Right kidney (tissue), 1 donor: ENCODE results near the gene CLCN2.

Experiments used
- DNase-seq: peaks from one replicate; pipeline ENCODE4 v3.0.0-alpha.2; 2016

CLCN2 gene

GRCh38 chr3:184325715-184326369 is 35.6 kb downstream of the CLCN2 start:
- DNase-seq: no peak

DNA sequence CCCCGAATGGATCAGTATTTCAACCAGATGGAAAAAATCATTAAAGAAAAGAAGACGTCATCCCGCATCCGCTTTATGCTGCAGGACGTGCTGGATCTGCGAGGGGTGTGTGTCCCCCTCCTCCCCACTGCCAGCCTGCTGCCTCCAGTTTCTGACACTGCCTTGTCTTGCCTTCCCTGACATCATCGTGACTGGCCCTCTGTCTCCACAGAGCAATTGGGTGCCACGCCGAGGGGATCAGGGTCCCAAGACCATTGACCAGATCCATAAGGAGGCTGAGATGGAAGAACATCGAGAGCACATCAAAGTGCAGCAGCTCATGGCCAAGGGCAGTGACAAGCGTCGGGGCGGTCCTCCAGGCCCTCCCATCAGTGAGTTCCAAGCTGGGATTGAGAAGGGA is 36.1 kb downstream of the CLCN2 start:
- DNase-seq: no peak

DNA sequence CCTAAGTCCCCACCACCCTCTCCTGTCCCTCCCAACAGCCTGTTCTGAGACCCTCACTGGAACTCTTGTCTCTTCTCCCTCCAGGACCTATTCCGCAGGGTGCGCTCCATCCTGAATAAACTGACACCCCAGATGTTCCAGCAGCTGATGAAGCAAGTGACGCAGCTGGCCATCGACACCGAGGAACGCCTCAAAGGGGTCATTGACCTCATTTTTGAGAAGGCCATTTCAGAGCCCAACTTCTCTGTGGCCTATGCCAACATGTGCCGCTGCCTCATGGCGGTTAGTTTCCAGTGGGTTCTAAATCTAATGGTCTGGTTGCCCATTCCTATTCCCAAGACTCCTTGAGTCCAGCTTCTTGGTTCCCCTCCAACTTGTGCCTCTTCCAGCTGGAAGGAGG is 37.7 kb downstream of the CLCN2 start:
- no peak for DNase-seq

- no peak for DNase-seq
These were observed 38.5 kb downstream of the CLCN2 start for GRCh38 chr3:184322731-184323487.

GRCh38 chr3:184321666-184322065 is 39.7 kb downstream of the CLCN2 start:
- no peak for DNase-seq

- DNase-seq: no peak
These were observed 41.3 kb downstream of the CLCN2 start for GRCh38 chr3:184320104-184320445.

DNA sequence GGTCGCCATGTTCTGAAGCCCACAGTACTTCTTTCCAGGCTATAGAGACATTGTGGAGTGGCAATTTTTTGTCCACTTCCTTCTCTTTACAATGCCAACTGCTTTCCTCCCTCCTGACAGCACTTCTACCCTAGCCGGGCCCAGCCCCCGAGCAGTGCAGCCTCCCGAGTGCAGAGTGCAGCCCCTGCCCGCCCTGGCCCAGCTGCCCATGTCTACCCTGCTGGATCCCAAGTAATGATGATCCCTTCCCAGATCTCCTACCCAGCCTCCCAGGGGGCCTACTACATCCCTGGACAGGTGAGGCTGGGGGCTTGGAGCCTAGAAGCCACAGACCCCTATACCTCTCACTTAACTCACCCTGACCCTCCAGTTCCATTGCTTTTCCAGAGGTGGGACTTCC is 44.2 kb downstream of the CLCN2 start:
- DNase-seq: no peak

GRCh38 chr3:184316792-184317191 is 44.6 kb downstream of the CLCN2 start:
- DNase-seq: no peak

- no peak for DNase-seq
These were observed 45.3 kb downstream of the CLCN2 start for GRCh38 chr3:184315871-184316661.

DNA sequence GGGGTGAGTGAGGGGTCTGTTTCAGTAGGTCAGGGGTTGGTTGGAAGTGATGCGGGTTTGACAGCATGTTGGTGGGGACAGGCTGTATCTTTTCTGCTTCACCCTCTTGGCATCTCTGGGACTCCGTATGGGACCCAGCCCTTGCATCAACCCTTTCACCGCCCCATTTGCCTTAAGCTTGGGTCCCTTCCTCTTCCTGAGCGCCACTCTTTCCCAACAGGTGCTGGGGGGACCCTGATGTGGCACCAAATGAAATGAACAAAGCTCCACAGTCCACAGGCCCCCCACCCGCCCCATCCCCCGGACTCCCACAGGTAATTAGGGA is 45.9 kb downstream of the CLCN2 start:
- DNase-seq: no peak

DNA sequence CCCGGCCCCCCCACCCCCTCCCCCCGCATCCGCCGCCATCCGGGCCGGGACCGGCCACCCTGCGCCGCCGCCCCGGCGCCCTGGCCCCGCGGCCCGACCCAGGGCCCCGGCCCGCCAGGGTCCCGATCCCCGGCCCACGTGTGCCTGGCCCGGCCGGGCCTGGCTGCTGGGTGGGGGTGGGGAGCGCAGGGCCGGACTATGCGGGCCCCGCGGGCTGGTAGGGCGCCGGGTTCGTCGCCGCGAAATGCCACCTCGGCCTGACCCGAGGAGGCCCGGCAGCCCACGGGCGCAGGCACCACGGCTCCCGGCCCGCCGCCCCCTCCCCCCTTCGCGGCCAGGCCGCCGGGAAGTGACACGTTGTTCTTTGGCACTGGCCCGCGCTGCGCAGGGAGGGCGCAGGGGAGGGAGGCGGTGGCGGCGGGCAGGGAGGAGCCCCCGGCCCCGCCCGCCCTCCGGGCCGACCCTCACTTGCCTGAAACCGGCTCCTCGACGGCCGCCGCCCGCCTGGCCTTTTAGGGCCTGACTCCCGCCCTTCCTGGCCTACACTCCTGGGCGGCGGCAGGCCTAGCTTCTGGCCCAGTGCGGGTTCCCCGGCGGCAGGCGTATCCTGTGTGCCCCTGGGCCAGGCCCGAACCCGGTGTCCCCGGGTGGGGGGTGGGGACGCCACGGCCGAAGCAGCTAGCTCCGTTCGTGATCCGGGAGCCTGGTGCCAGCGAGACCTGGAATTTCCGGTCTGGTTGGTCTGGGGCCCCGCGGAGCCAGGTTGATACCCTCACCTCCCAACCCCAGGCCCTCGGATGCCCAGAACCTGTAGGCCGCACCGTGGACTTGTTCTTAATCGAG is 46.5 kb downstream of the CLCN2 start:
- DNase-seq: peak; percentile 73

DNA sequence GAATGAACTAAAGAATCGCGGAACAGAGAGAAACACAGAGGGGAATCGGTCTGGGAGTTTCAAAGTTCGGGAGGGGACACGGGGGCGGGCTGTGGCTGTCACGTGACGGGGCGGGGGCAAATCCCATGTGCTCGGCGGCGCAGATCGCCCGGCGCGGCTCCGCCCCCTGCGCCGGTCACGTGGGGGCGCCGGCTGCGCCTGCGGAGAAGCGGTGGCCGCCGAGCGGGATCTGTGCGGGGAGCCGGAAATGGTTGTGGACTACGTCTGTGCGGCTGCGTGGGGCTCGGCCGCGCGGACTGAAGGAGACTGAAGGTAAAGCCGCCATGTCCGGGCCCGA is 47.1 kb downstream of the CLCN2 start, which contains the start of gene EIF4G1:
EIF4G1 (plus strand) TSS at position 244 of the 337 bp plus-strand sequence. CDS start 1,191 bp downstream, outside the sequence.
- peak; percentile 78 for DNase-seq

- no peak for DNase-seq
These were observed 49.8 kb downstream of the CLCN2 start for GRCh38 chr3:184311633-184312032.

DNA sequence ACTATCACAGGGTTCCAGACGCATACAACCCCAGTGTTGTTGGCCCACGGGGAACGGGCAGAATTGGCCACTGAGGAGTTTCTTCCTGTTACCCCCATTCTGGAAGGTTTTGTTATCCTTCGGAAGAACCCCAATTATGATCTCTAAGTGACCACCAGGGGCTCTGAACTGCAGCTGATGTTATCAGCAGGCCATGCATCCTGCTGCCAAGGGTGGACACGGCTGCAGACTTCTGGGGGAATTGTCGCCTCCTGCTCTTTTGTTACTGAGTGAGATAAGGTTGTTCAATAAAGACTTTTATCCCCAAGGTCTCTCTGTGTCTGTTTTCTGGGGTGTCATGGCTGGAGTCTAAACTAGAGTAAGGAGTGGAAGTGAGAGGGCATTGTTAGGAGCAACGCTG is 52.7 kb downstream of the CLCN2 start:
- DNase-seq: no peak

GRCh38 chr3:184307915-184308314 is 53.5 kb downstream of the CLCN2 start:
- DNase-seq: no peak

- DNase-seq: no peak
These were observed 54.9 kb downstream of the CLCN2 start for GRCh38 chr3:184306341-184306972.

GRCh38 chr3:184305577-184305976 is 55.8 kb downstream of the CLCN2 start:
- DNase-seq: no peak

DNA sequence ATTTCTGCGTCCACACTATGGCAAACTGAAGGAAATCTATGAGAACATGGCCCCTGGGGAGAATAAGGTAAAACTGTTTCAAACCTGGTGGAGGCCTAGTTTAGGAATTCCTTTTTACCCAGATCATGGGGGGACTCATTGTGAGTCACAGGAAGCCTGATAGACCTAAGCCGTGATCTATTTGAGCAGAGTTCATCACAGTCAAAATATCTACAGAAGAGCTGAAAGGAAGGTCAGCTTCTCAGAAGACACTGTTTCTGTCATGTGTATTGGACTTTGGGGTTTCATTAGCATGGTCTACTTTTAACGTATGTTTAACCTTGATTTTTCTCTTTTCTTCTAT is 61.1 kb downstream of the CLCN2 start:
- no peak for DNase-seq

DNA sequence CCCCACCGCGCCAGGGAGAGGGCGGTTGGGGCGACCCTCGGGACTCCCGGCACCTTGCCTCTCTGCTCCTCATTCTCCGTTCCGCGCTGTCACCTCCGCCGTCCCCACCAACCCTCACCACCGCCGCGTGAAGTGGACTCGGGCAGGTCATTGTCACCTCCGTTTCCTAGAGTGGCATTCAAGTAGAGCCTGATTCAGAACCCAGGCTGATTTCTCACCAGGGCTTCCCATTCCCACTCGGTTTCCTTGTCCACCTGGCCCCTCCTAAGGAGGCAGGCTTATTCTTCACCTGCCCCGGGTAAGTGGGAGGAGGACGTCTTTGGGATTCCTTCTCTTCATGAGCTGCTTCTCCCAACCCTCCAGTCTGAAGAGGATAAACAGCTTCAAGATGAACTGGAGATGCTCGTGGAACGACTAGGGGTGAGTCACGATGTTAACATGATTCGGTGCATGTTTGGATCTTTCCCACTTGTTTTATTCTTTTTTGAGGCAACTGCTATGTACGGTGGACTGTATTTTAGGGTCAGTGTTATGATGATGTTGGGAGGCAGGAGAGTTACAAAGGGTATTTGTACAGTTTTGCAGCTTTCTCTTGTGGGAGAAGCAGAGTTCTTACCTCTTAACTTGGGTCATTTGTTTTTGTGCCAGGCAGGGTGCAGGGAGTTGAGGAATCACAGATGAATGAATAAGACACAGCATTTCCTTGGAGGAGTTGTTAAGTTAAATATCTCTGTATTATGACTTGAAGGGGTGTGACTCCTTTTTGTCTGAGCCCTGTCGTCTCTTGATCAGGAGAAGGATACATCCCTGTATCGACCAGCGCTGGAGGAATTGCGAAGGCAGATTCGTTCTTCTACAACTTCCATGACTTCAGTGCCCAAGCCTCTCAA is 61.7 kb downstream of the CLCN2 start:
- DNase-seq: no peak

DNA sequence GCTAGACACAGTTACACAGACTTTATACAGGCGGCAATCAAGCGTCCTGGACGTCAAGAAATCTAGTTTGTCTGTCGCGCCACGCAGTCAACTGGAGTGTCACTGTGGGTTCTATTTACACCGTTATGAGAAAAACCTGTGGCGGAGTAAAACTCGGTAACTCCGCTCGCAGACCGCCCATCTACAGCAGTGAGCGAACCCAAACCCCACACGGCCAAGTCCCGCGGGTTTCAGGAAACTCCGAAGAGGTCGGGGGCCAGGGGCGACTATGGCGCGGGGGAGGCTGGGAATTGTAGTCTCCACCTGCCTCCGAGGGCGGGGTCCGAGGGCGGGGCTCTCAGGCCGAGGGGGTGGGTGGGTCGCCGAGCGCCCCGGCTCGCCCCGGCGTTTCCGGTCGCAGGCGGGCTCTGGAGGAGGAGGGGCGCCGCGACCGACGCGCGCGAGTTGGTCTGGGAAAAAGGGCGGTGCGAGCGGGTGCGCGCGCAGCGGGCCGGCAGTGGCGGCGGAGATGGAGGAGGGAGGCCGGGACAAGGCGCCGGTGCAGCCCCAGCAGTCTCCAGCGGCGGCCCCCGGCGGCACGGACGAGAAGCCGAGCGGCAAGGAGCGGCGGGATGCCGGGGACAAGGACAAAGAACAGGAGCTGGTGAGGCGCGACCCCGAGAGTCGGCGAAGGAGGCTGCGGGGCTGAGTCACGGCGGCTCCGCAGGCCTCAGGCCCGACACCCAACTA is 62.5 kb downstream of the CLCN2 start, which contains the start of gene PSMD2:
PSMD2 (plus strand) TSS at position 483 of the 729 bp plus-strand sequence; CDS start at position 509, 26 bp downstream.
- DNase-seq: peak; percentile 91
